ENCODE results near the gene C19orf73. TPM values are rescaled to one million over a fixed set of nuclear protein-coding genes. Genes with fewer than 3 reads are reported as not detected.

C19orf73 gene
- total and polyA plus RNA-seq, 2 experiments from 2014 or later: 8.1 to 9.1 TPM

DNA sequence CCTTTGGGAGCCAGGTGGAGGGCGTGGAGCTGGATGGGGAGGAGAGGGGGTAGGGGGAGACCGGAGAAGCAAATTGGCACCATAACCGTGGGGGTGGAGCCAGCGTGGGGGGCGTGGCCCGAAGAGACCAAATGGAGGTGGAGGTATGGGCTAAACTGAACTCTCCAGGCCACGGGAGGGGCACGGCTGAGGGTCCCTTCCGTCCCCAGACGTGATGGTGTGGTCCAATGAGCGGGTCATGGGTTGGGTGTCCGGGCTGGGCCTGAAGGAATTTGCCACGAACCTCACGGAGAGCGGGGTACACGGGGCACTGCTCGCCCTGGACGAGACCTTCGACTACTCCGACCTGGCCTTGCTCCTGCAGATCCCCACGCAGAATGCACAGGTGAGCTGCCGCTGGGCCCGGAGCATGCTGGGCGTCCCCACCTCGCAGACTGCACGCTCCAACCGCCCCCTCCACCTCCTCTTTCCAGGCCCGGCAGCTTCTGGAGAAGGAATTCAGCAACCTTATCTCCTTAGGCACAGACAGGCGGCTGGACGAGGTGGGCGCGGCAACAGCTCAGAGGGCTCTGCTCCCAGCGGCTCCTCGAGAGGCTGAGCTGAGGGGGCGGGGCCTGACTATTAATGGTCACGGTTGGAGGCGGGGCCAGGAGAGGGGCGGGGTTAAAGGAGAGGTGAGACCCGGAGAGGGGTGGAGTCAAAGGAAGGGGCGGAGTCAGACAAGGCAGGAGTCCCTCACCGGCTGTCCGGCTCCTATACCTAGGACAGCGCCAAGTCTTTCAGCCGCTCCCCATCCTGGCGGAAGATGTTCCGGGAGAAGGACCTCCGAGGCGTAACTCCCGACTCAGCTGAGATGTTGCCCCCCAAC lies 30.1 kb upstream of the C19orf73 start:
- Histone ChIP-seq H3K4me3 (peak overlapping the region; percentile 96), H3K4me2 (peak overlapping the region; percentile 99), H4K20me1 (replicated peaks; ENCODE audit: insufficient read depth) (no peaks in the 10 kb centered on the region), H3F3A (replicated peaks; ENCODE audit: low read depth) (peaks cover 22% of the 10 kb centered on the region), H3K36me3 (ENCODE audit: insufficient read depth) (no peaks in the 10 kb centered on the region), H3K27ac (ENCODE audit: low read depth) (peak overlapping the region; percentile 90), H3K27me3 (ENCODE audit: insufficient read depth) (peaks cover 7% of the 10 kb centered on the region; the same call in 1 of the 2 replicates), H2AFZ (peak overlapping the region; percentile 91), H3K4me1 (ENCODE audit: insufficient read depth) (peaks cover 15% of the 10 kb centered on the region), H3K9me2 (ENCODE audit: insufficient read depth) (peaks cover 12% of the 10 kb centered on the region), H3K79me2 (replicated peaks; ENCODE audit: insufficient read depth) (no peaks in the 10 kb centered on the region)
- Mint-ChIP-seq H3K27me3 (ENCODE audit: insufficient read depth, low read depth, poor library complexity) (peaks cover 22% of the 10 kb centered on the region), H3K36me3 (ENCODE audit: low read depth) (peaks cover 3% of the 10 kb centered on the region; the same call in 1 of the 3 replicates), H3K4me1 (peaks cover 36% of the 10 kb centered on the region), H3K27ac (peak overlapping the region; percentile 95), H3K9me3 (peaks cover 3% of the 10 kb centered on the region; the same call in 2 of the 3 replicates), H3K4me3 (peak overlapping the region; percentile 96)
- TF ChIP-seq ZNF331 (CRISPR knock-in tag; IDR thresholded peaks at IDR 0.05; ENCODE audit: low read depth): no peak
- TF ChIP-seq STAT1 (IDR thresholded peaks at IDR 0.05; ENCODE audit: unreplicated experiment): no peak
- TF ChIP-seq CREB1 (CRISPR knock-in tag; IDR thresholded peaks at IDR 0.05; ENCODE audit: low read depth): no peak
- no peak for TF ChIP-seq NANOG (IDR thresholded peaks at IDR 0.05; ENCODE audit: borderline replicate concordance)
- TF ChIP-seq, protein P1, sequence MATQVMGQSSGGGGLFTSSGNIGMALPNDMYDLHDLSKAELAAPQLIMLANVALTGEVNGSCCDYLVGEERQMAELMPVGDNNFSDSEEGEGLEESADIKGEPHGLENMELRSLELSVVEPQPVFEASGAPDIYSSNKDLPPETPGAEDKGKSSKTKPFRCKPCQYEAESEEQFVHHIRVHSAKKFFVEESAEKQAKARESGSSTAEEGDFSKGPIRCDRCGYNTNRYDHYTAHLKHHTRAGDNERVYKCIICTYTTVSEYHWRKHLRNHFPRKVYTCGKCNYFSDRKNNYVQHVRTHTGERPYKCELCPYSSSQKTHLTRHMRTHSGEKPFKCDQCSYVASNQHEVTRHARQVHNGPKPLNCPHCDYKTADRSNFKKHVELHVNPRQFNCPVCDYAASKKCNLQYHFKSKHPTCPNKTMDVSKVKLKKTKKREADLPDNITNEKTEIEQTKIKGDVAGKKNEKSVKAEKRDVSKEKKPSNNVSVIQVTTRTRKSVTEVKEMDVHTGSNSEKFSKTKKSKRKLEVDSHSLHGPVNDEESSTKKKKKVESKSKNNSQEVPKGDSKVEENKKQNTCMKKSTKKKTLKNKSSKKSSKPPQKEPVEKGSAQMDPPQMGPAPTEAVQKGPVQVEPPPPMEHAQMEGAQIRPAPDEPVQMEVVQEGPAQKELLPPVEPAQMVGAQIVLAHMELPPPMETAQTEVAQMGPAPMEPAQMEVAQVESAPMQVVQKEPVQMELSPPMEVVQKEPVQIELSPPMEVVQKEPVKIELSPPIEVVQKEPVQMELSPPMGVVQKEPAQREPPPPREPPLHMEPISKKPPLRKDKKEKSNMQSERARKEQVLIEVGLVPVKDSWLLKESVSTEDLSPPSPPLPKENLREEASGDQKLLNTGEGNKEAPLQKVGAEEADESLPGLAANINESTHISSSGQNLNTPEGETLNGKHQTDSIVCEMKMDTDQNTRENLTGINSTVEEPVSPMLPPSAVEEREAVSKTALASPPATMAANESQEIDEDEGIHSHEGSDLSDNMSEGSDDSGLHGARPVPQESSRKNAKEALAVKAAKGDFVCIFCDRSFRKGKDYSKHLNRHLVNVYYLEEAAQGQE (IDR thresholded peaks at IDR 0.05; ENCODE audit: unreplicated experiment): peak; percentile 75
- TF ChIP-seq, protein P2, sequence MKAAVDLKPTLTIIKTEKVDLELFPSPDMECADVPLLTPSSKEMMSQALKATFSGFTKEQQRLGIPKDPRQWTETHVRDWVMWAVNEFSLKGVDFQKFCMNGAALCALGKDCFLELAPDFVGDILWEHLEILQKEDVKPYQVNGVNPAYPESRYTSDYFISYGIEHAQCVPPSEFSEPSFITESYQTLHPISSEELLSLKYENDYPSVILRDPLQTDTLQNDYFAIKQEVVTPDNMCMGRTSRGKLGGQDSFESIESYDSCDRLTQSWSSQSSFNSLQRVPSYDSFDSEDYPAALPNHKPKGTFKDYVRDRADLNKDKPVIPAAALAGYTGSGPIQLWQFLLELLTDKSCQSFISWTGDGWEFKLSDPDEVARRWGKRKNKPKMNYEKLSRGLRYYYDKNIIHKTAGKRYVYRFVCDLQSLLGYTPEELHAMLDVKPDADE (IDR thresholded peaks at IDR 0.05): no peak
- TF ChIP-seq POLR2AphosphoS5 (IDR thresholded peaks at IDR 0.05; ENCODE audit: low read depth): peak; percentile 78
- TF ChIP-seq EZH2 (IDR thresholded peaks at IDR 0.05; ENCODE audit: low read depth, unreplicated experiment): no peak
- peak; percentile 31 for ATAC-seq
- peak; percentile 99 for DNase-seq (ENCODE audit: low spot score)

DNA sequence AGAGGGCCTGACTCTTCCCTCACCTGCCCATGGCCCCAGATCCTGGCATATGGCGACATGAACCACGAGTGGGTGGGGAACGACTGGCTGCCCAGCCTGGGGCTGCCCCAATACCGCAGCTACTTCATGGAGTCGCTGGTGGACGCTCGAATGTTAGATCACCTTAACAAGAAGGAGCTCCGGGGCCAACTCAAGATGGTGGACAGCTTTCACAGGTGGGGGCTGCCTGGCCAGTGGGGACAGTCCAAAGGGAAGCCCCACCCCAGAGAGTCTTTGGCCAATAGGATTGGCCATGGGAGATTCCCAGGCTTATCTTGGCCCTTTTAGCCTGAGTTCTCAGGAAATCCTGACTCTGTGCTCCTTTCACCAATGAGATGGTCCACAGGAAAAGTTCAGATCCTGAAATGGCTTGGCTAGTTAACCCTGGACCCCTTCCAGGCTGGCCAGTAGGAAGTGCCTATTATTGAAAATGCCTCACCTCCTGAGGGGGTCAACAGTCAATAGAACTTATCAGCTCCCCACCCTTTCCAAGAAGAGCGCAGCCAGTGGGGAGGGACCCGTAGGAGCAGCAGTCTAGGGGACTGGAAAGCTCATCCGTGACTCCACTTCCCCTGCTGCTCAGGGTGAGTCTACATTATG lies 29.2 kb upstream of the C19orf73 start:
- ATAC-seq (no peak), DNase-seq (ENCODE audit: low spot score) (no peak)
- Mint-ChIP-seq H3K27me3 (ENCODE audit: insufficient read depth, low read depth, poor library complexity) (peaks cover 18% of the 10 kb centered on the region), H3K36me3 (ENCODE audit: low read depth) (no peaks in the 10 kb centered on the region; the same call in 2 of the 3 replicates), H3K27ac (peak overlapping the region; percentile 95), H3K9me3 (peaks cover 3% of the 10 kb centered on the region; the same call in 1 of the 3 replicates), H3K4me1 (peaks cover 33% of the 10 kb centered on the region), H3K4me3 (peak overlapping the region; percentile 96)
- peaks cover 19% of the 10 kb centered on the region for H3K4me1 ChIP-seq (ENCODE audit: insufficient read depth)
- peaks cover 22% of the 10 kb centered on the region for H3F3A ChIP-seq (replicated peaks; ENCODE audit: low read depth)
- H3K27me3 ChIP-seq (ENCODE audit: insufficient read depth): no peaks in the 10 kb centered on the region
- TF ChIP-seq EZH2phosphoT487 (IDR thresholded peaks at IDR 0.05; ENCODE audit: unreplicated experiment): no peak
- H3K36me3 ChIP-seq (ENCODE audit: insufficient read depth): no peaks in the 10 kb centered on the region
- peak overlapping the region; percentile 96 for H3K4me3 ChIP-seq
- H3K9me2 ChIP-seq (ENCODE audit: insufficient read depth): 0 out of 2 replicates have a peak, but pooled peaks cover 7% of the 10 kb centered on the region
- peak overlapping the region; percentile 88 for H3K4me2 ChIP-seq
- no peaks in the 10 kb centered on the region for H4K20me1 ChIP-seq (replicated peaks; ENCODE audit: insufficient read depth)
- peak overlapping the region; percentile 20; the same call in 1 of the 2 replicates for H2AFZ ChIP-seq
- H3K79me2 ChIP-seq (replicated peaks; ENCODE audit: insufficient read depth): no peaks in the 10 kb centered on the region
- peak overlapping the region; percentile 74 for H3K27ac ChIP-seq (ENCODE audit: low read depth)

Data from GM23338 (cell line).